DMS53 treated with DMSO at 0.1 percent for 48 hours (cell line): Measurements from ENCODE around the gene DNLZ.
"Not testable (repeated sequence)": the region's sequence is repeated elsewhere in the genome, so short reads cannot be mapped to it uniquely, and the experiment has no call there.

Experiments used
- DNase-seq: peaks from one replicate; lab custom pipeline; 2025; ENCODE audit not compliant: unreplicated experiment; lab: John Stamatoyannopoulos, UW

DNLZ gene

GRCh38 chr9:136361754-136362449 is 1.6 kb downstream of the DNLZ start:
- no peak for DNase-seq

GRCh38 chr9:136361047-136361753 is 2.3 kb downstream of the DNLZ start:
- no peak for DNase-seq

- DNase-seq, result no peak
Measured at GRCh38 chr9:136359774-136360718, 3.5 kb downstream of the DNLZ start.

GRCh38 chr9:136358888-136359287 is 4.7 kb downstream of the DNLZ start:
- no peak for DNase-seq

DNA sequence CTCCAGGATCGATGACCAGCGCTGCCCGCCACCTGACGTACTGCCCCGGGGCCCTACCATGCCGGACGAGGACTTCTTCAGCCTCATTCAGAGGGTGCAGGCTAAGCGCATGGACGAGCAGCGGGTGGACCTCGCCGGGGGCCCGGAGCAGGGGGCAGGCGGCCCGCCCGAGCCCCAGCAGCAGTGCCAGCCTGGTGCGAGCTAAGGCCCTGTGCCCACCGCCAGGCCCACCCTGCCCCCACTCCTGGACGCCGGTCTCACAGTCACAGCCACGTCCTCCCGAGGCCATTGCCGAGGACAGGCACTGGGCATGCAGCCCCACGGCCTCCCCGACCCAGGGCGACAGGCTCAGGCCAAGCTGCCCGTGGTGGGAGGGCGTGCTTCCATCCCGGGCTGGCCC is 5.5 kb downstream of the DNLZ start:
- no peak for DNase-seq

DNA sequence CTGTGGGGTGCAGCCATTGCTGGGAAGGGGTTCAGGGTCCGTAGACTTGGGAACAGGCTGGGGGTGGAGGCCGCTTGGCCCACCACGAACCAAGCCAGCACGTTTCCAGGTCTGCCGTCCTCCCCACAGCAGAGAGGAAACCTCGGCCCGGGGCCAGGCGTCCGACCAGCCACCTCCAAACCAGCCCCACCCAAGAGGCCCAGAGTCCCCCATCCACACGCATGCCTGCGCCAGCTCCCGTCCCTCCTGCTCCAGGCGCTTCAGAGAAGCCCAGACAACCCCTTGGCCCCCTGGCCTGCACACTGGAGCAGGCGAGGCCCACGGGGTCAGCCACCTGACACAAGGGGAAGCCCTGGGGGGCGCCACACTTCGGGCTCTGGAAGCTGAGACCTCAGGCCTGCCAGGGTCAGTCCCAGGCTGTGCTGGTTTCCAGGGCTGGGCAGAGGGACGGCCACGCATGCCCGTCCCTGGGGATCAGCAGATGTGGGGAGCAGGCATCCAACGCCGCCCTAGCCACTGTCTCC is 6.3 kb downstream of the DNLZ start:
- no peak for DNase-seq

- DNase-seq, result no peak
Measured at GRCh38 chr9:136355616-136356557, 7.7 kb downstream of the DNLZ start.

DNA sequence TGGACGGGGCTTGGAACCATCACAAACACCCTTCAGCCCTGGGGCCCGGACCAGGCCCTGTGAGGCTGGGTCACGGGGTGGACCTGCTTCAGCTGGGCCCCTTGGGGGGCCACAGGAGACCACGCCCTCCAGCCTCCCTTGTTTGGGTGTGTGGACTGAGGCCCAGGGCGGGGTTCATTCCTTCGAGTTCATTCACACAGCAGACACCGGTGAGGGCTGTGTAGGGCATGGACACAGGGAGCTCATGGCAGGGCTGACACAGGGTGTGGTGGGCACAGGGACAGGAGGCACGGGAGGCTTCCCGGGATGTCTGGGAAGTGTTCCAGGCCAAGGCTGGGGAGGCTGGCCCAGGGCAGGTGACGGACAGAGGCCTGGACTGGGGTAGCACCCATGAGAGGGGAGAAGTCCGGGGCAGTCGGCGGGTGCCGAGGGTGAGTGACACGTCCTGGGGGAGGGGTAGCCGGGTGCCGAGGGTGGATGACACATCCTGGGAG is 8.9 kb downstream of the DNLZ start:
- no peak for DNase-seq

DNA sequence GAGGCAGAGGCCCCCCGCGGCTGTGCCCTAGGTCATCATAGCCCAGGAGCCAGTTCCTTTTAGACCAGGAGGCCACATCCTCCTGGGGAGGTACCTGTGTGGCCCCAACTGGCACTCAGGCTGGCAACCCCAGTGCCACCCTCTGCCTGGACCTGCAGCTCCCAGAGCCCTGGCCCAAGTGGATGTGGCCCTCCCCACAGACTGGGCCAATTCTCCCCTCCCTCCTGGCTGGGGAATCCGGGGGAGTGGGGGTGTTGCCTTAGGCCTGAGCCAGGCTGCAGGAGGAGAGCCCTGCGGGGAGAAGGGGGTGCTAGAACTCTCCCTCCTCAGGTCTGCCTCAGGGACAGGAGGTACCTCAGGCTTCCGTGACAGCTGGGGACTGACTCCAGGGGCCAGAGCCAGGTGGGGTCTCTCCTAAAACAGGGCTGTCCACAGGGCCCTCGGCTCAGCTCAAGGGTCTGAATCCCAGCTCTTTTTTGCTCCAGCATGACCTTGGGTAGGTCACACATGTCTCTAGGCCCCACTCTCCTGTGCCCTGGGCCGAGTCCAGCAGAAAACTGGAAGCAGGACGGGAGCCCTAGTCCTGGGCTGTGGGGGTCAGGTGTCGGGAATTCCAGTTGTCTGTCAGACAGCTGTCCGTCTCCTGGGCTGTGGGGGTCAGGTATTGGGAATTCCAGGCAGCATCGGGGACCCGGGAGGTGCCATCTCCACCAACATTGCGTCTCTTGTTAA is 9.6 kb downstream of the DNLZ start:
- no peak for DNase-seq

DNA sequence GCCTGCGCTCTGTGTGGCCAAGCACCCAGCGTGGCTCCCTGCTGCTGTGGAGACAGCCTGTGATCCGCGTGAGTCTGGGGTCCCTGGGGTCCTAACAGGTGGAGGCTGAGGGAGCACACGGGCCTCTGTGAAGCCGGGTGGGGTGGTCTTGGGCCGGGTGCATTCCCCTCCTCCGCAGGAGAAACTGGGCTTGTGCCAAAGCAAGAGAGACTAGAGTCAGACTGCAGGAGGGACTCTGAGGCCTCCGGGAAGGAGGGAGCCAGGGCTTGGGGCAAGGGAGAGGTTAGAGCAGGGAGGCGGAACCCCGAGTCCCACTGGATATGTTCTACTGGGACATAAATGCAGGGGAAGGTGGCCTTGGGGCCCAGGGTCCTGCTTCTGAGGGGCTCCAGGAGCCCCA is 10.5 kb downstream of the DNLZ start:
- DNase-seq, result no peak

DNA sequence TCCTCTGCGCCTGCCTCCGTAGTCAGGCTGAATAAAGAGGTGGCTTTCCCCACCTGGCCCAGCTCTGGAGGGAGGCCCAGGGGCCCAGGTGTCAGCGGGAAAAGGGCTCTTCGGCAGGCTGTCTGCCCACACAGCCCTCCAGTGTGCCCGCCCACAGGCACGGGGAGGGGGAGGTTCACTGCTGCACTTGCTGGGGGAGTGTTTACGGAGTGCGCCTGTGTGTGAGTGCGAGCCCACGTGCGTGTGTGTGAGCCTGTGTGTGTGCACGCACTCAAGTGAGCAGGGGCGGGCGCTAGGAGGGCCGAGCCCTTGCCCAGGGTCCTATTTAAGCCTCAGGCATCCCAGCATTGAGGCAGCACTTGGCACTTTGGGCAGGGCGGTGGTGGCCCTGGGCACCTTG is 10.9 kb downstream of the DNLZ start:
- DNase-seq, result peak; percentile 47

- not testable (repeated sequence) for DNase-seq
Measured at GRCh38 chr9:136351868-136352267, 11.7 kb downstream of the DNLZ start.

GRCh38 chr9:136351252-136351800 is 12.2 kb downstream of the DNLZ start:
- DNase-seq, result no peak

- DNase-seq, result no peak
Measured at GRCh38 chr9:136349546-136349945, 14.0 kb downstream of the DNLZ start.

DNA sequence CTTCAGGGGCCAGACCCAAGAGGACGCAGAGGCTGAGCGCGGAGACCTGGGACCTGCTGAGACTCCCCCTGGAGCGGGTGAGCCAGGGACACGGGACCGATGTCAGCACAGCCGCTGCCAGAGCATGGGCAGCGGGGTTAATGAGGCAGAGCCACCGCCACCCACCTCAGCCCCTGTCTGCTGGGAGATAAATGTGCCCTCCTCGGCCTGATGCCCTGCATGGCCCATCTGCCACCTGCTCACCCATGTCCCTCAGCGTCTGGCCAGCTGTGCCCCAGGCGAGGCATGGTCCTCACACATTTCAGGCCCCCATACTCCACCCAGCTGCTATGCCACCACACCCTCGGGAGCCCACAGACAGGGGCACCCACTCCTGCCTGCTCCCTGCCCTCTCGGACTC is 14.9 kb downstream of the DNLZ start:
- no peak for DNase-seq

GRCh38 chr9:136347472-136348256 is 15.9 kb downstream of the DNLZ start:
- no peak for DNase-seq

DNA sequence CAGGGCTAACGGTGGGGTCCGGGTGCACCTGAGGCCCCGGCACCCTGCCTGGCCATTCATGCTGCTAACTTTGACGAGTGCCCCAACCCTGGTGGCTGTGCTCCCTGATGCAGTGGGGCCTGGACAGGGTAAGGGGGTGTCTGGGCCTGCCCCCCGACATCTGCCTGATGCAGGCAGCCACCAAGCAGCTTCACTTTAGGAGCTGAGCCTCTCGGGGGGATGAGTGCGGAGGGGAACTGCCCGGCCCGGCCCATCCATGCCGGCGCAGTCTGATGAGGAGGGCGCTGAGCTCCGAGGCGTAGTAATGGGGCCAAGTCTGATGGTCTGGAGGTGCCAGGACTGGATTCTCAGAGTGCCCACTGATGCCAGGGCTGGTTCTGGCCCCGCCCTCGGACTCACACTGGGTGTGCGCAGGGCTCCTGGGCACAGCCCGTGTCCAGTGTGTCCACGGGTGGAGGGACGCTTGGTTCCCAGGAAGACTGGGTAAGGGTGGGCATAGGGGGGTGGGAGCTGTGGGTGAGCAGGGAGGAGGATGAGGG is 16.5 kb downstream of the DNLZ start:
- no peak for DNase-seq

- DNase-seq, result no peak
Measured at GRCh38 chr9:136346157-136346481, 17.4 kb downstream of the DNLZ start.
